Body of pancreas (tissue), 4 donors: Measurements from ENCODE around the gene NOBOX.
"Not testable (repeated sequence)": the region's sequence is repeated elsewhere in the genome, so short reads cannot be mapped to it uniquely, and the experiment has no call there.

Experiments
- CTCF ChIP-seq, 7 experiments: fragments of 450-650 bp in 4 of 7; fragments of 200-600 bp in 3 of 7; sonication (generic) in 3 of 7; IDR thresholded peaks; one replicate each; pipeline ENCODE4 v1.5.1; 2016 to 2019; ENCODE audit warnings: antibody characterized with exemption in 7 of 7
- POLR2A ChIP-seq, 3 donors: fragments of 450-650 bp; IDR thresholded peaks; one replicate each; pipeline ENCODE4 v1.6.1; 2016; ENCODE audit warnings: antibody characterized with exemption in 3 of 3, mild to moderate bottlenecking in 2 of 3

- not testable (repeated sequence) for TF ChIP-seq CTCF, POLR2A (IDR thresholded peaks at IDR 0.05)
These were observed 38.0 kb downstream of the NOBOX start for GRCh38 chr7:144365523-144365922.
